A673 (cell line): Measurements from ENCODE around the gene RRAS2. TPM values are rescaled to one million over a fixed set of nuclear protein-coding genes. Genes with fewer than 3 reads are reported as not detected.

Source experiments
- BruUV-seq: library from RNA; stranded (reverse); fragments of 400-500 nt; replicated peaks from 2 replicates; lab custom pipeline; 2021; lab: Mats Ljungman, UMichigan
- CTCF ChIA-PET: fragments of 300-600 bp; sonication (Branson Sonifier 250); formaldehyde crosslinking; loops from one replicate; lab custom pipeline; 2022; ENCODE audit warnings: antibody characterized with exemption; lab: Charles Lee
- POLR2A ChIA-PET: fragments of 300-600 bp; sonication (Branson Sonifier 250); formaldehyde crosslinking; loops from one replicate; lab custom pipeline; 2022; ENCODE audit warnings: antibody characterized with exemption; ENCODE audit not compliant: low non-redundant PET; lab: Charles Lee
- DNase-seq: peaks from one replicate; pipeline ENCODE4 v3.0.0-alpha.2; 2015; ENCODE audit warnings: low spot score
- H3K27ac ChIP-seq: fragments of 200-600 bp; sonication (generic); 2 replicates; pipeline ENCODE4 v1.5.1; 2016; ENCODE audit warnings: mixed run types, low read depth, mild to moderate bottlenecking, mixed read lengths, antibody characterized with exemption, low read length; ENCODE audit not compliant: poor library complexity, severe bottlenecking
- H3K27me3 ChIP-seq: fragments of 200-600 bp; sonication (generic); replicated peaks from 2 replicates; pipeline ENCODE4 v1.6.1; 2017; ENCODE audit warnings: mixed run types, low read depth, mild to moderate bottlenecking, mixed read lengths, antibody characterized with exemption, low read length; ENCODE audit not compliant: insufficient read depth, poor library complexity
- H3K36me3 ChIP-seq: fragments of 200-600 bp; sonication (generic); 2 replicates; pipeline ENCODE4 v1.6.1; 2016; ENCODE audit warnings: mixed run types, mild to moderate bottlenecking, mixed read lengths, antibody characterized with exemption, low read length; ENCODE audit not compliant: insufficient read depth, poor library complexity, severe bottlenecking
- H3K4me1 ChIP-seq: fragments of 200-600 bp; sonication (generic); 2 replicates; pipeline ENCODE4 v1.6.1; 2017; ENCODE audit warnings: mixed run types, mild to moderate bottlenecking, mixed read lengths, antibody characterized with exemption, low read length; ENCODE audit not compliant: insufficient read depth, poor library complexity, severe bottlenecking
- H3K4me3 ChIP-seq: fragments of 200-600 bp; sonication (generic); 2 replicates; pipeline ENCODE4 v1.5.1; 2016; ENCODE audit warnings: low read depth, mixed run types, mild to moderate bottlenecking, mixed read lengths, low read length; ENCODE audit not compliant: poor library complexity, severe bottlenecking
- H3K9me3 ChIP-seq: fragments of 200-600 bp; sonication (generic); 2 replicates; pipeline ENCODE4 v1.6.1; 2016; ENCODE audit warnings: mixed run types, low read depth, mild to moderate bottlenecking, mixed read lengths, antibody characterized with exemption, low read length; ENCODE audit not compliant: poor library complexity, severe bottlenecking
- EZH2 ChIP-seq: fragments of 200-600 bp; sonication (generic); IDR thresholded peaks from 2 replicates; pipeline ENCODE4 v1.6.1; 2017; ENCODE audit warnings: borderline replicate concordance, low read depth, mild to moderate bottlenecking, mixed read lengths, antibody characterized with exemption, low read length; ENCODE audit not compliant: poor library complexity, severe bottlenecking
- intact Hi-C: fragments of 100-400 bp; cut with micrococcal nuclease; formaldehyde crosslinking; loops from one replicate; pipeline ENCODE4 v1.10.0; 2022; ENCODE audit not compliant: unreplicated experiment
- total RNA-seq: library from RNA; stranded (reverse); gene quantifications from 2 replicates; pipeline ENCODE4 v1.2.3, GENCODE V29; 2021
- TF ChIP-seq, protein P1 (sequence below): fragments of 300-800, 200-600 bp; sonication (generic); conservative IDR thresholded peaks from 2 replicates; pipeline ENCODE4 v1.5.1; 2017; ENCODE audit warnings: low read depth, mild to moderate bottlenecking, antibody characterized with exemption, low read length, moderate library complexity, mixed read lengths

RRAS2 gene
- total RNA-seq, 1 experiment from 2014 or later: 23.3 TPM

DNA sequence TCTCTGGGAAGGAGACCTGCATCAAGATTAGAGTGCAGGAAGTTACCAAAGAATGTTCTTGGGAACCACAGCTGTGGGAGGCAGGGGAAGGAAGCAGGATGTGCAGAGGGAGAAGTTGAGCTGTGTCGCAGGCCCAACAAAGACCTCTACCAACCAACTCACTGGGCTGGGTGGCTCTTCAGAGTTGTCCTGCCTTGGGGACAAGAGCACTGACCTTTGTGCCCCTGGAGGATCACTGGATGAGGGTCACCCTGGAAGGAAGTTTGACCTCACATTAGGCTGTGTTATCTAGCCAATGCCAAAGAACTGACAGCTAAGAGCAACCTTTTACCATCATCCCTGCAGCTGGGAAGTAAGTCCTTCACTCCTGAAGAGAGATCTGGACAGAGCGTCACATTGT is 130.6 kb downstream of the RRAS2 start:
- ChIA-PET POLR2A (no interaction called here), CTCF (no interaction called here)
- Histone ChIP-seq H3K4me3 (no peak overlapping the region), H3K27ac (no peak overlapping the region), H3K36me3 (no peaks in the 10 kb centered on the region), H3K9me3 (no peaks in the 10 kb centered on the region), H3K27me3 (peaks cover 18% of the 10 kb centered on the region), H3K4me1 (no peaks in the 10 kb centered on the region)
- TF ChIP-seq, protein P1, sequence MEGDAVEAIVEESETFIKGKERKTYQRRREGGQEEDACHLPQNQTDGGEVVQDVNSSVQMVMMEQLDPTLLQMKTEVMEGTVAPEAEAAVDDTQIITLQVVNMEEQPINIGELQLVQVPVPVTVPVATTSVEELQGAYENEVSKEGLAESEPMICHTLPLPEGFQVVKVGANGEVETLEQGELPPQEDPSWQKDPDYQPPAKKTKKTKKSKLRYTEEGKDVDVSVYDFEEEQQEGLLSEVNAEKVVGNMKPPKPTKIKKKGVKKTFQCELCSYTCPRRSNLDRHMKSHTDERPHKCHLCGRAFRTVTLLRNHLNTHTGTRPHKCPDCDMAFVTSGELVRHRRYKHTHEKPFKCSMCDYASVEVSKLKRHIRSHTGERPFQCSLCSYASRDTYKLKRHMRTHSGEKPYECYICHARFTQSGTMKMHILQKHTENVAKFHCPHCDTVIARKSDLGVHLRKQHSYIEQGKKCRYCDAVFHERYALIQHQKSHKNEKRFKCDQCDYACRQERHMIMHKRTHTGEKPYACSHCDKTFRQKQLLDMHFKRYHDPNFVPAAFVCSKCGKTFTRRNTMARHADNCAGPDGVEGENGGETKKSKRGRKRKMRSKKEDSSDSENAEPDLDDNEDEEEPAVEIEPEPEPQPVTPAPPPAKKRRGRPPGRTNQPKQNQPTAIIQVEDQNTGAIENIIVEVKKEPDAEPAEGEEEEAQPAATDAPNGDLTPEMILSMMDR: no peak
- no peak for TF ChIP-seq EZH2
- DNase-seq: no peak
- intact Hi-C loops: no loop called here
- no TSS peak for BruUV-seq

Other genes starting within 250 kb of the RRAS2 start
- gene COPB1, start 140.6 kb upstream of the RRAS2 start, total RNA-seq: 91.9 and 94.6 TPM in 2 replicates
- 238 and 267 TPM in 2 replicates for gene PSMA1, start 161.2 kb upstream of the RRAS2 start, total RNA-seq